Mesendoderm (in vitro differentiated cells): ENCODE data around the gene AKR1C1. TPM values are rescaled to one million over a fixed set of nuclear protein-coding genes. Genes with fewer than 3 reads are reported as not detected.
"Not testable (repeated sequence)": the region's sequence is repeated elsewhere in the genome, so short reads cannot be mapped to it uniquely, and the experiment has no call there.

Experiments
- DNase-seq: peaks from one replicate; pipeline ENCODE4 v3.0.0; 2013
- H2AK5ac ChIP-seq: 2 replicates; pipeline ENCODE4 v1.6.1; 2013; ENCODE audit warnings: low read length, inconsistent platforms
- H2BK120ac ChIP-seq: 2 replicates; pipeline ENCODE4 v1.6.1; 2013; ENCODE audit warnings: low read depth, mild to moderate bottlenecking, low read length, moderate library complexity, mixed read lengths
- H2BK15ac ChIP-seq: replicated peaks from 2 replicates; pipeline ENCODE4 v1.6.1; 2013; ENCODE audit warnings: low read depth, mild to moderate bottlenecking, moderate library complexity
- H2BK5ac ChIP-seq: 2 replicates; pipeline ENCODE4 v1.6.1; 2013; ENCODE audit warnings: low read length, inconsistent platforms
- H3K18ac ChIP-seq: 2 replicates; pipeline ENCODE4 v1.6.1; 2013; ENCODE audit warnings: mild to moderate bottlenecking, low read length, mixed read lengths
- H3K23ac ChIP-seq: one replicate; pipeline ENCODE4 v1.6.1; 2013; ENCODE audit warnings: low read length
- H3K27ac ChIP-seq: 2 replicates; pipeline ENCODE4 v1.5.1; 2013; ENCODE audit warnings: low read depth, mild to moderate bottlenecking, inconsistent platforms, low read length, moderate library complexity
- H3K27me3 ChIP-seq: 2 replicates; pipeline ENCODE4 v1.6.1; 2013; ENCODE audit warnings: low read length, control low read depth, mild to moderate bottlenecking, inconsistent platforms; ENCODE audit not compliant: insufficient read depth, poor library complexity
- H3K36me3 ChIP-seq: 2 replicates; pipeline ENCODE4 v1.6.1; 2013; ENCODE audit warnings: low read length, inconsistent platforms; ENCODE audit not compliant: control insufficient read depth, insufficient read depth
- H3K4ac ChIP-seq: one replicate; pipeline ENCODE4 v1.6.1; 2013; ENCODE audit warnings: low read depth, mild to moderate bottlenecking, low read length, moderate library complexity
- H3K4me1 ChIP-seq: 2 replicates; pipeline ENCODE4 v1.6.1; 2013; ENCODE audit warnings: low read depth, low read length, inconsistent platforms; ENCODE audit not compliant: control insufficient read depth
- H3K4me2 ChIP-seq: 2 replicates; pipeline ENCODE4 v1.6.1; 2013; ENCODE audit warnings: low read length
- H3K4me3 ChIP-seq: 2 replicates; pipeline ENCODE4 v1.5.1; 2013; ENCODE audit warnings: mild to moderate bottlenecking, low read length
- H3K56ac ChIP-seq: one replicate; pipeline ENCODE4 v1.6.1; 2013; ENCODE audit warnings: low read length
- H3K79me1 ChIP-seq: 2 replicates; pipeline ENCODE4 v1.6.1; 2013; ENCODE audit warnings: low read length, inconsistent platforms
- H3K79me2 ChIP-seq: 2 replicates; pipeline ENCODE4 v1.6.1; 2013; ENCODE audit warnings: mild to moderate bottlenecking, low read length; ENCODE audit not compliant: control insufficient read depth, insufficient read depth
- H3K9ac ChIP-seq: 2 replicates; pipeline ENCODE4 v1.6.1; 2013; ENCODE audit warnings: low read length, inconsistent platforms
- H4K5ac ChIP-seq: one replicate; pipeline ENCODE4 v1.6.1; 2013; ENCODE audit warnings: low read length
- H4K8ac ChIP-seq: one replicate; pipeline ENCODE4 v1.6.1; 2013; ENCODE audit warnings: low read depth, mild to moderate bottlenecking, control low read depth, low read length, moderate library complexity
- WGBS: extraction: QIAGEN DNeasy Blood & Tissue Kit; methylation state at CpG from one replicate; pipeline ENCODE4 v1.1.7; 2013; ENCODE audit warnings: low lambda C conversion rate, missing lambda C conversion rate; ENCODE audit not compliant: insufficient coverage; ENCODE audit errors: extremely low coverage; 5-methylcytosine and 5-hydroxymethylcytosine counted together
- polyA plus RNA-seq, 2 experiments: library from polyadenylated mRNA; stranded (reverse); fragments of 200-250 nt; gene quantifications; one replicate each; pipeline ENCODE4 v1.2.3, GENCODE V29; 2013

AKR1C1 gene
- polyA plus RNA-seq (2013, experiment 1 of 2) = 0.76 TPM
- 0.84 TPM for polyA plus RNA-seq (2013, experiment 2 of 2)

DNA sequence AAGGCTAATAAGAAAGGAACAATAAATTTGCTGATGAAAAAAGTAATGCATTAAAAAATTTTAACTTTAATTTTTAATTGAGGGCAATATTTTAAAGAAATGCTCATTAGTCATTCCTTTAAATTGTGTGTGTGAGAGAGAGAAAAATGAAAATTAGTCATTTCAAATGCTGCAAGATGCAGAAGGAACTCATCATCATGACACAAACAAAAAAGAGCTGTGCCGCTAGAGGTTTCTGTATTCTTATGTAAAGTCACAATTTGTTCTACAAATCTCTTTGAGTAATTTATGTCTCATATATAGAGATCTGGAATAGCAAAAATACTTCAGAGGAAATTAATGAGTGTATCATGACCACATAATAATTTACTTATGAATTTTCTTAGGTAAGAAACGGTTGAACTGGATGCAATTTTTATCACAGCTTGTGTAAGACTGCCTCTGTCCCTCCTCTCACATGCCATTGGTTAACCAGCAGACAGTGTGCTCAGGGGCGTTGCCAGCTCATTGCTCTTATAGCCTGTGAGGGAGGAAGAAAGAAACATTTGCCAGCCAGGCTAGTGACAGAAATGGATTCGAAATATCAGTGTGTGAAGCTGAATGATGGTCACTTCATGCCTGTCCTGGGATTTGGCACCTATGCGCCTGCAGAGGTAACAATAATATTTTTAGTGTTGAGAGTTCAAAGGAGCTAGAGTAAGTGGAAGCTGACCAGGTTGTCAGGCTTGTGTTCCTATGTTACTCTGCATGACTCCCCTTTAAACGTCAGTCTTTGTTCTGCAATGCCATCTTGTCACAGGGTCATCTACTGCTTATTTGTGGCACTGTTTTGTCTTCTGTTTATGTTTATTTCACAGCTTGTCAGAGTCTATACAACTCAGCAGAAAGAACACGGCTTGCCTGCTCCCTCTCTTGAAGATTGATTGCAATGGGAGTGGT, at the start of gene AKR1C1:
Gene AKR1C1 (plus strand): TSS at position 540 of the 939 bp plus-strand sequence. CDS start 30 bp downstream, at position 570.
- not testable (repeated sequence) for H2BK15ac ChIP-seq, DNase-seq, H3K4me2 ChIP-seq, H2BK5ac ChIP-seq, H3K27ac ChIP-seq, H3K27me3 ChIP-seq, H3K23ac ChIP-seq, H2BK120ac ChIP-seq, H2AK5ac ChIP-seq, H3K18ac ChIP-seq, H3K4me3 ChIP-seq, H4K5ac ChIP-seq, H3K79me1 ChIP-seq, H3K36me3 ChIP-seq, H3K4me1 ChIP-seq, H4K8ac ChIP-seq, H3K79me2 ChIP-seq, H3K56ac ChIP-seq, H3K4ac ChIP-seq, H3K9ac ChIP-seq
- no CpG with 5 or more reads among the region's 7 CpGs for WGBS

DNA sequence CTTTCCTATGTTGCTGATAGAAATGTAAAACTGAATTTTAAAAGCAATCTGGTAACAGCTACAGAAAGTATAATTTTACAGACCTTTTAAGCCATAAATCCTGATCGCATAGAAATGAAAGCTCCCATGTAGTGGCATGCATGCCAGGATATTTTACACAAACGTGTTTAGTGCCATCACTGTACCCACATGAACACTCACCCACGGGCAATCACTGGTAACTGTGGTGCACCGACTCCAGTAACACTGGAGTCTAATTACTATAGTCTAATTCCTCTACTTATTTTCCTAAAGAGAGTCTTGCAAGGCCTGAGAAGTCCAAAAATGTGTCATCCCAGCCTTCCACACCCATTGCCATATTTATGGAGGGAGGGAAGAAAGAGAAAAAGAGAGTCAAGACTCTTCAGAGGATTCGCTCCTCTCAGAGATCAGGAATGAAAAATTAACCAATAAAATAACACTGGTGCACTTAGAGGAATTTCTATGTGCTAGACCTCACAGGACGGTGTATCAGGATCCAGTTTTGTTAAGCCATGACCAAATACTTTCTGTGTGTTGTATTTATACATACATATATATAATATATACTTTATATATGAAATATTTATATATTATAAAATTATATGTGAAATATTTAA, 48.9 kb upstream of the AKR1C1 start:
- H3K4ac ChIP-seq = no peak overlapping the region
- H3K27ac ChIP-seq = no peak overlapping the region
- no peaks in the 10 kb centered on the region for H3K79me2 ChIP-seq
- no peak overlapping the region for H3K56ac ChIP-seq
- H3K18ac ChIP-seq = no peak overlapping the region
- no peaks in the 10 kb centered on the region for H3K36me3 ChIP-seq
- no peak overlapping the region for H3K23ac ChIP-seq
- H2AK5ac ChIP-seq = no peak overlapping the region
- no peak for DNase-seq
- H3K79me1 ChIP-seq = no peaks in the 10 kb centered on the region
- H3K4me3 ChIP-seq = no peak overlapping the region
- no peak overlapping the region for H4K8ac ChIP-seq
- H4K5ac ChIP-seq = no peak overlapping the region
- no peaks in the 10 kb centered on the region for H3K4me1 ChIP-seq
- H3K4me2 ChIP-seq = no peak overlapping the region
- WGBS = no CpG with 5 or more reads among the region's 6 CpGs
- H3K9ac ChIP-seq = no peak overlapping the region
- H3K27me3 ChIP-seq = no peaks in the 10 kb centered on the region
- H2BK120ac ChIP-seq = no peak overlapping the region
- H2BK5ac ChIP-seq = no peak overlapping the region
- H2BK15ac ChIP-seq = no peak overlapping the region

DNA sequence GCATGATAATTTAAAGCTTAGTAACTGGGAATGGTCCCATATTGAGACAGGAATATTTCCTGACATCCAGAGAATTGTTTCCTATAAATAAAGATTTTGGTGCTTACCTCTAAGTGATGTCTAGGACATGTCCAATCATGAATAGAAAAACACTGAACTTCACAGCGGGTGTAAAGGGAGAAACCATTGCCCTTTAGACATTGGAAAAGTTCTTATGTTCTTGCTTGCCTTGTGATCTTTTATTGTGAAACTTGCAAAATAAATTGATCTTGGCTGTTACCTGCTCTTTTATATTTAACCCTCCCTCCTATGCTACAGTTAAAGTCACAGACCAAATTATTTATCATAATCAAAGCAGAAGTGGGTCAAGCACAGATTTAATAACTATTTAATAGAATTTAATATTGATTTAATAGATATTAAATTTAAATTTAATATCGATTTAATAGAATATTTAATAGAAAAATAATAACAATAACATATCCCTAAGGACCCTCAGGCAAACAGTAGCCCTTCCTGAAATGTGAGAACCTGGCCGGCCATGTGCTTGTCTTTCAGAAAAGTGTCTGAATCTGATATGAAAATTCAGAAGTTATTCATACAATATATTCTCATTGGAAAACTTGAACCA, 47.0 kb upstream of the AKR1C1 start:
- no CpG with 5 or more reads among the region's 3 CpGs for whole genome bisulfite sequencing
- H3K56ac ChIP-seq = no peak overlapping the region

DNA sequence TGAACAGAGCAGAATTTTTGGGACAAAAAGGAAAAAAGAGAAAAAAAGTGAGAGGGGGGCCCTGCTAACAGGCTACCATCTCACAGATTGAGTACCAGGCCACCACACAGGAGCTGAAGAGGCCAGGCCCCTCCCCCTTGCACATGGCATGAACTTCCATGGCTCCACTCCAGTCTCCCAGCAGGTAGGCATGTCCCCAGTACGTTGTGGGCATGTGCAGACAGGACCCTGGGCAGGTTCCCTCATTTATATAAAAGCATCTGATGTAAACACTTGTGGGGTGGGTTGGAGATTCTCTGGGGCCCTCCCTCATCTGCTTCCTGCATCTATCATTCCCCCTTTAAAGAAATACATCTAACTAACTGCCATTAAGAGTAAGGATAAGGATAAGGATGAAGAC, 45.0 kb upstream of the AKR1C1 start:
- WGBS = no CpG with 5 or more reads among the region's 1 CpG
- no peak overlapping the region for H3K4me3 ChIP-seq

More for the DNA sequence above, 47.0 kb upstream of the AKR1C1 start:
- Histone ChIP-seq H3K23ac (no peak overlapping the region), H3K9ac (no peak overlapping the region), H3K18ac (no peak overlapping the region), H4K8ac (no peak overlapping the region), H3K4me1 (no peaks in the 10 kb centered on the region), H3K4ac (no peak overlapping the region), H4K5ac (no peak overlapping the region), H3K36me3 (no peaks in the 10 kb centered on the region), H2BK15ac (no peak overlapping the region), H2BK5ac (no peak overlapping the region), H3K79me2 (no peaks in the 10 kb centered on the region), H3K27ac (no peak overlapping the region), H2AK5ac (no peak overlapping the region), H3K27me3 (no peaks in the 10 kb centered on the region), H3K4me2 (no peak overlapping the region), H3K4me3 (no peak overlapping the region), H3K79me1 (no peaks in the 10 kb centered on the region), H2BK120ac (no peak overlapping the region)
- DNase-seq = no peak

GRCh38 chr10:4924482-4924881, 38.7 kb upstream of the AKR1C1 start:
- not testable (repeated sequence) for H3K9ac ChIP-seq, H2BK120ac ChIP-seq, H3K56ac ChIP-seq, H3K36me3 ChIP-seq, DNase-seq, H4K8ac ChIP-seq, H2BK15ac ChIP-seq, H2AK5ac ChIP-seq, H3K79me1 ChIP-seq, H3K23ac ChIP-seq, H3K79me2 ChIP-seq, H3K27me3 ChIP-seq, H4K5ac ChIP-seq, H3K27ac ChIP-seq, H3K4ac ChIP-seq, H2BK5ac ChIP-seq, H3K4me3 ChIP-seq, H3K4me1 ChIP-seq, H3K18ac ChIP-seq, H3K4me2 ChIP-seq

More for the DNA sequence above, 45.0 kb upstream of the AKR1C1 start:
- Histone ChIP-seq H2BK15ac (no peak overlapping the region), H2AK5ac (no peak overlapping the region), H3K18ac (no peak overlapping the region), H3K4me1 (no peaks in the 10 kb centered on the region), H3K4me2 (no peak overlapping the region), H3K36me3 (no peaks in the 10 kb centered on the region), H3K56ac (no peak overlapping the region), H3K27ac (no peak overlapping the region), H3K79me1 (no peaks in the 10 kb centered on the region), H4K5ac (no peak overlapping the region), H2BK5ac (no peak overlapping the region), H3K9ac (no peak overlapping the region), H2BK120ac (no peak overlapping the region), H3K27me3 (no peaks in the 10 kb centered on the region), H4K8ac (no peak overlapping the region), H3K4ac (no peak overlapping the region), H3K23ac (no peak overlapping the region), H3K79me2 (no peaks in the 10 kb centered on the region)
- no peak for DNase-seq
